Breast epithelium (tissue), 4 donors: ENCODE measurements around the gene RABGEF1. TPM values are rescaled to one million over a fixed set of nuclear protein-coding genes. Genes with fewer than 3 reads are reported as not detected.
"Not testable (repeated sequence)": the region's sequence is repeated elsewhere in the genome, so short reads cannot be mapped to it uniquely, and the experiment has no call there.

Experiments used
- DNase-seq, 2 donors: peaks; one replicate each; pipeline ENCODE4 v3.0.0-alpha.2; 2019; ENCODE audit warnings: low spot score in 2 of 2
- H3K27ac ChIP-seq, 2 donors: fragments of 200-600 bp; sonication (generic) in 1 of 2; one replicate each; pipeline ENCODE4 v1.5.1; 2016 to 2019; ENCODE audit warnings: mild to moderate bottlenecking in 1 of 2
- H3K27me3 ChIP-seq, 2 donors: fragments of 200-600 bp; sonication (generic) in 1 of 2; one replicate each; pipeline versions ENCODE4 v1.5.1 to v1.6.0; 2017 to 2019; ENCODE audit warnings: control low read depth in 1 of 2, mild to moderate bottlenecking in 1 of 2
- H3K36me3 ChIP-seq: fragments of 200-600 bp; one replicate; pipeline ENCODE4 v1.5.1; 2019
- H3K4me1 ChIP-seq, 2 donors: fragments of 200-600 bp; sonication (generic); one replicate each; pipeline ENCODE4 v1.5.1; 2016 to 2019; ENCODE audit warnings: control low read depth in 1 of 2
- H3K4me3 ChIP-seq, 3 donors: fragments of 200-600 bp; sonication (generic); 1 replicate in 2 of 3; 2 replicates in 1 of 3; pipeline ENCODE4 v1.5.1; 2016 to 2019; ENCODE audit warnings: mild to moderate bottlenecking in 3 of 3, moderate library complexity in 2 of 3
- H3K9me3 ChIP-seq, 2 donors: fragments of 200-600 bp; sonication (generic) in 1 of 2; one replicate each; pipeline ENCODE4 v1.5.1; 2016 to 2019; ENCODE audit warnings: control low read depth in 1 of 2
- POLR2A ChIP-seq: fragments of 450-650 bp; IDR thresholded peaks from one replicate; pipeline ENCODE4 v1.6.1; 2016; ENCODE audit warnings: antibody characterized with exemption, mild to moderate bottlenecking, moderate library complexity
- POLR2AphosphoS5 ChIP-seq, 3 donors: sonication (generic); formaldehyde crosslinking; IDR thresholded peaks; one replicate each; pipeline ENCODE4 v1.6.1; 2017; ENCODE audit warnings: antibody characterized with exemption in 3 of 3
- intact Hi-C: fragments of 100-400 bp; cut with DNase I; formaldehyde crosslinking; loops from one replicate; pipeline ENCODE4 v1.15.1; 2023; ENCODE audit warnings: low total_unique reads
- total RNA-seq, 3 donors: library from RNA; depleted of rRNA; stranded (reverse); fragments of >200 nt; gene quantifications; one replicate each; pipeline ENCODE4 v1.1.0, GENCODE V29; 2016
- TF ChIP-seq, protein P1 (sequence below), 3 donors: fragments of 450-650 bp; IDR thresholded peaks; one replicate each; pipeline ENCODE4 v1.5.1; 2016 to 2017; ENCODE audit warnings: antibody characterized with exemption in 3 of 3, mild to moderate bottlenecking in 3 of 3, moderate library complexity in 3 of 3

Gene RABGEF1
- total RNA-seq = 10 to 100 TPM; 33.4 to 44.9 (median 34.9) TPM

GRCh38 chr7:66740302-66740979 is at the start of gene RABGEF1:
Gene RABGEF1, plus strand, starts transcription at chr7:66740733. Its CDS starts 31,167 bp downstream, at chr7:66771900.
- peak within 1 kb of the TSS; percentile 74 to 86 (median 81) for H3K4me3 ChIP-seq
- TF ChIP-seq, protein P1, sequence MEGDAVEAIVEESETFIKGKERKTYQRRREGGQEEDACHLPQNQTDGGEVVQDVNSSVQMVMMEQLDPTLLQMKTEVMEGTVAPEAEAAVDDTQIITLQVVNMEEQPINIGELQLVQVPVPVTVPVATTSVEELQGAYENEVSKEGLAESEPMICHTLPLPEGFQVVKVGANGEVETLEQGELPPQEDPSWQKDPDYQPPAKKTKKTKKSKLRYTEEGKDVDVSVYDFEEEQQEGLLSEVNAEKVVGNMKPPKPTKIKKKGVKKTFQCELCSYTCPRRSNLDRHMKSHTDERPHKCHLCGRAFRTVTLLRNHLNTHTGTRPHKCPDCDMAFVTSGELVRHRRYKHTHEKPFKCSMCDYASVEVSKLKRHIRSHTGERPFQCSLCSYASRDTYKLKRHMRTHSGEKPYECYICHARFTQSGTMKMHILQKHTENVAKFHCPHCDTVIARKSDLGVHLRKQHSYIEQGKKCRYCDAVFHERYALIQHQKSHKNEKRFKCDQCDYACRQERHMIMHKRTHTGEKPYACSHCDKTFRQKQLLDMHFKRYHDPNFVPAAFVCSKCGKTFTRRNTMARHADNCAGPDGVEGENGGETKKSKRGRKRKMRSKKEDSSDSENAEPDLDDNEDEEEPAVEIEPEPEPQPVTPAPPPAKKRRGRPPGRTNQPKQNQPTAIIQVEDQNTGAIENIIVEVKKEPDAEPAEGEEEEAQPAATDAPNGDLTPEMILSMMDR (IDR thresholded peaks at IDR 0.05) = no peak
- no peak for TF ChIP-seq POLR2A
- TF ChIP-seq POLR2AphosphoS5 (IDR thresholded peaks at IDR 0.05) = peak; percentile 90 to 98 (median 92)
- H3K27ac ChIP-seq = peak within 1 kb of the TSS; percentile 97 to 98
- intact Hi-C loops = no loop called here
- H3K4me1 ChIP-seq = no peaks in the 10 kb centered on the region
- H3K27me3 ChIP-seq = no peaks in the 10 kb centered on the region
- H3K36me3 ChIP-seq = no peaks in the 10 kb centered on the region
- H3K9me3 ChIP-seq = peaks cover 9 to 13% of the 10 kb centered on the region in 2 donors
- peak; percentile 96 to 98 for DNase-seq

DNA sequence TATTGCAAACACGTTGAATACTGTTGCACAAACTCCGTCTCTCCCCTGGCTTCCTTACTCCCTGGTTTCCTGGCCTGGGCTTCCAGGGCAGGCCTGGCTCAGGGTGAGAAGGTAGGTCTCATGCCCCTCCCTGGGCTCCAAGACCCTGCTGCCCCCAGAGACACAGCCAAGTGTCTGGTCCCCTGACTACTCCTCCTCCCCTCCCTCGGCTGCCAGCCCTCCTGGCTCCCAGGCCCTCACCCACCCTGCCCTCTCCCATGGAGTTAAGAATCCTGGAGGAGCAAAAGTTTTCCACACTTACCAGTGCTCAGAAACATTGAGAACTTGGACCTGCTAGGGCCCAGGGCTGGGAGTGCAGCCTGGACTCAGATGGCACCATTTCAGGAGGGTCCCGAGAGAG is 47.2 kb upstream of the RABGEF1 start:
- H3K36me3 ChIP-seq = no peaks in the 10 kb centered on the region
- DNase-seq = no peak
- H3K4me3 ChIP-seq = no peak overlapping the region
- H3K27me3 ChIP-seq = no peaks in the 10 kb centered on the region
- intact Hi-C loops = no loop called here
- no peaks in the 10 kb centered on the region for H3K9me3 ChIP-seq
- no peak overlapping the region for H3K27ac ChIP-seq
- no peak for TF ChIP-seq POLR2AphosphoS5 (IDR thresholded peaks at IDR 0.05)
- no peak for TF ChIP-seq POLR2A
- TF ChIP-seq, protein P1 (IDR thresholded peaks at IDR 0.05) = no peak
- no peaks in the 10 kb centered on the region for H3K4me1 ChIP-seq

- Histone ChIP-seq H3K4me1 (no peaks in the 10 kb centered on the region), H3K4me3 (no peak overlapping the region), H3K9me3 (no peaks in the 10 kb centered on the region), H3K27ac (no peak overlapping the region), H3K36me3 (no peaks in the 10 kb centered on the region), H3K27me3 (no peaks in the 10 kb centered on the region)
- TF ChIP-seq POLR2A (no peak), POLR2AphosphoS5 (IDR thresholded peaks at IDR 0.05) (no peak)
- TF ChIP-seq, protein P1 (IDR thresholded peaks at IDR 0.05) = no peak
- DNase-seq = no peak
- intact Hi-C loops = loop anchor here (2.0 kb wide), 1 partner anchor 57 kb away; no protein-coding TSS in a partner anchor
Observed at GRCh38 chr7:66694286-66694685, 46.2 kb upstream of the RABGEF1 start.

DNA sequence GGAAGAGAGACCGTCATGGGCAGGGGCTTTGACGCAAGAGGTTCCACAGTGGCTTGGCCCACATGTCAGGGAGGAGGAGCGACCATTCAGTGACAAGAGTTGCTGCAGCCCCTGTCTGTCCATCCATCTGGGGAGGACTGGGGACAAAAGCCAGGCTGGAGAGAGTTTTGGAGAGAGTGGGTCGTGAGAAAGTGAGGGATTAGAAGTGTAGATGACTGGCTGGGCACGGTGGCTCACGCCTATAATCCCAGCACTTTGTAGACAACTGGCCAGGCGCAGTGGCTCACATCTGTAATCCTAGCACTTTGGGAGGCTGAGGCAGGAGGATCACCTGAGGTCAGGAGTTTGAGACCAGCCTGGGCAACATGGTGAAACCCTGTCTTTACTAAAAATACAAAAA is 45.1 kb upstream of the RABGEF1 start:
- H3K9me3 ChIP-seq, DNase-seq, H3K27me3 ChIP-seq, H3K27ac ChIP-seq, H3K36me3 ChIP-seq, H3K4me1 ChIP-seq, H3K4me3 ChIP-seq: not testable (repeated sequence)
- intact Hi-C loops = loop anchor here (2.0 kb wide), 1 partner anchor 55 kb away; no protein-coding TSS in a partner anchor

- H3K27ac ChIP-seq, H3K27me3 ChIP-seq, H3K36me3 ChIP-seq, H3K9me3 ChIP-seq, DNase-seq, H3K4me3 ChIP-seq, intact Hi-C loops, H3K4me1 ChIP-seq: not testable (repeated sequence)
Observed at GRCh38 chr7:66696134-66696533, 44.4 kb upstream of the RABGEF1 start.

- H3K4me1 ChIP-seq = no peaks in the 10 kb centered on the region
- no peak overlapping the region for H3K27ac ChIP-seq
- H3K36me3 ChIP-seq = no peaks in the 10 kb centered on the region
- intact Hi-C loops = no loop called here
- no peaks in the 10 kb centered on the region for H3K27me3 ChIP-seq
- TF ChIP-seq, protein P1 (IDR thresholded peaks at IDR 0.05) = no peak
- no peak for TF ChIP-seq POLR2A
- TF ChIP-seq POLR2AphosphoS5 (IDR thresholded peaks at IDR 0.05) = no peak
- DNase-seq = no peak
- H3K4me3 ChIP-seq = no peak overlapping the region
- H3K9me3 ChIP-seq = no peaks in the 10 kb centered on the region
Observed at GRCh38 chr7:66696774-66697191, 43.8 kb upstream of the RABGEF1 start.
